GM18508 (cell line): ENCODE results near the gene DPH3.
A peak's percentile ranks its signal among the peaks of the same experiment; 100 is the strongest.
"Not testable (repeated sequence)": the region's sequence is repeated elsewhere in the genome, so short reads cannot be mapped to it uniquely, and the experiment has no call there.

Experiments
- ATAC-seq: cut with Tn5 transposase; IDR thresholded peaks from one replicate; pipeline ENCODE4 v1.9.1; 2021; ENCODE audit warnings: moderate number of reproducible peaks; ENCODE audit not compliant: insufficient read depth, unreplicated experiment

DPH3 gene

GRCh38 chr3:16264708-16265454, at the start of gene DPH3, which contains the start of gene OXNAD1:
Gene DPH3 (minus strand): TSS chr3:16264943. CDS start chr3:16264876, 67 bp downstream.
Gene OXNAD1 (plus strand): TSS chr3:16265212. CDS start chr3:16270953, 5,741 bp downstream.
- peak; percentile 94 for ATAC-seq

GRCh38 chr3:16313886-16314645, 49.3 kb upstream of the DPH3 start:
- ATAC-seq: no peak

DNA sequence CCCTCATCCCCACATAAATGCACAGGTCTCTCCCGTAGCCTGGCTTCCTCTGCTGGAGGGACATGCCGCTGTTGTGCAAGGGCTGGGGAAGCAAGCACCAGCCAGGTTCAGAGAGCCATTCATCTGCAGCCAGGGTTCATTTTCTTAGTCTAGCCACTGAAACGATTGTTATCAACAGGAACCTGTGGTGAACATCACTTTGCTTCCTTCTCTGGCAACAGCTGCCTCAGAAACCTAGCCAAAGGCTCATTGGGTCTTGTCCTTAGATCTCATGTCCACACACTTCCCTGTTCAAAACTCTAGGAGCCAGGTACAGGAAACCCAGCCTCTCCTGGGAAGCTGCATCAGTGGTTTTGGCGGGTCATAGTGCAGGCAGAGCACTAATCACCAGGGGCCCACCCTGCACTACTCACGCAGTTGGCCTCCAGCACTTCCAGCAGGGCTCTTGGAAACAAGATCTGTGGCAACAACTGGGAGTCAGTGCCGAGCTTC, 47.3 kb upstream of the DPH3 start:
- no peak for ATAC-seq

DNA sequence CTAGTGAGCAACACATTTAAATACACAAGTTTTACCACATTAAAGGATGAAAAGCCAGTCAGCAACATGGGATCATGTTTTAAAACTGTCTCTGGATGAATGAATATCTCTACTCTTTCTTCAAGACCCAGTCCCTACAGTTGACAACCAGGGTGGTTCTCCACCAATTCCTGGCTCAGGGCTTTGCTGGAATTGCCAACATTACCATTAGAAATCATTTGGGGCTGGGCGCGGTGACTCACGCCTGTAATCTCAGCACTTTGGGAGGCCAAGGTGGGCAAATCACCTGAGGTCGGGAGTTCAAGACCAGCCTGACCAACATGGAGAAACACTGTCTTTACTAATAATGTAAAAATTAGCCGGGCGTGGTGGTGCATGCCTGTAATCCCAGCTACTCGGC, 45.7 kb upstream of the DPH3 start:
- not testable (repeated sequence) for ATAC-seq

DNA sequence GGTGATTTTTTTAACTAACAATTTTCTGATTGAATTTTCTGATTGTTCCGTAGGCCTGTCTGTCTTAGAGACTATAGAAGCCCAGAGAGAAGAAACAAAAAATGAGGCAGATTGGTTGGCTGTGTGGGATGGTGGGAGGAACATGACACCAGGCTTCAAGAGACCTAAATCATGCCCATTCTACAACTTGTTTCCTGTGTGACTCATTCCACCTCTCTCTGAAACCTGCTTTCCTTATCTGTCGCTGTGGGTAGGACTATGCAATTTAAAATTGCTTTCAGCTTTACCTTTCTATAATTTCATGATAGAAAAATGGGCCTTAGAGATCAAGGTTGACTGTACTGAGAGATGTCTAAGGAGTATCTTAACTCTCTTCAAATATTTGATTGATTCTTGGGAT, 44.8 kb upstream of the DPH3 start:
- ATAC-seq: peak; percentile 81

- no peak for ATAC-seq
These were observed 44.0 kb upstream of the DPH3 start for GRCh38 chr3:16308727-16309126.

DNA sequence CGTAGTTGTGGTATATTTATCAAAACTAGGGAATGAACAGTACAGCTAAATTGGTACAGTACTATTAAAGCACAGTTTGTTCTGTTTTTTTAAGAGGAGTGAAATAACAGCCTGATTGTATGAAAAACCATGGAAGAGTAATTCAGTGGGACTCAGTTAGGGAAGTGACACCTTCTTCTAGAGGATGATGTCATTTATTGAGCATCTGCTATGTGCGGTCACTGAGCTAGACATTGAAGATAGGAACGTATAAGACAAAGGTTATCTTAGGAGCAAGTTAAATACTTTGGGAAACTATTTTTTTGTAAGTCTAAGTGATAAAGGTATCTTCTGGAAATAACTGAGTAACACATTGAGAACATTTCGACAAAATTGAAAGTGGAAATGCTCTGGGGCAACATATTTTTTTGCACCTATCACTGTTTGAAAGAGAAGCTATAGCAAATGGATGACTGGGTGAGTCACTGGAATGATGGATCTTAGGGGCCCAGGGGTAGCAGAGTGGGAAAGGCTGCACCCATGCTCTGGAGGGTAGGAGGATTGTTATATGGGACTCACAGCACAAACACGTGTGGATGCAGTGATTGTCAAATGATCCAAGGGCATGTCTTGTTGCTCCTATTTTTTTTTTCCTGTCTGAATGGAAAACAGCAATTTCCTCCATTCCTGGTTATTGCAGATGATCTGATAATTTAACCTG, 43.2 kb upstream of the DPH3 start:
- no peak for ATAC-seq

- ATAC-seq: no peak
These were observed 40.4 kb upstream of the DPH3 start for GRCh38 chr3:16305111-16305541.

- ATAC-seq: no peak
These were observed 39.6 kb upstream of the DPH3 start for GRCh38 chr3:16304061-16305010.

DNA sequence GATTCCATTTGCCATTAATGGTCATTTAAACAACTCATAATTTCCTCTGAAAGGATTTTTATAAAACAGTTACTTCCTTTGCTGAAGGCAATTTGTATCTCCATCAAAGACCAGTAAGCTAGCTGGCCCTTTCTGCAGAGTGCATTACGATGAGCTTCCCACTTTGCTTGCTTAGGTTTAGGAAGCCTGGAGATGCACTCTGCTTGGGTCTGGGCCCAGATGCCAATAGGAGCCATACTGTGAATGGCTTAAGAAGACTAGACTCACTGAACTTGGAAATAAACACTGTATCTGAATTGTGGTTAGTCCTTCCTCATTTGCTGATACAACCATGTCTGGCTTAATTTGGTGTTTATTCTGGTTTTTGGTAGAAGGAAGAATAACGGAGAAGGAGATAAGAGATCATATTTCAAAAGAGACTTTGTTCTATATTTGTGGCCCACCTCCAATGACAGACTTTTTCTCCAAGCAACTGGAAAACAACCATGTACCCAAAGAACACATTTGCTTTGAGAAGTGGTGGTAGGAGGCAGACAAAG, 38.4 kb upstream of the DPH3 start:
- ATAC-seq: no peak

DNA sequence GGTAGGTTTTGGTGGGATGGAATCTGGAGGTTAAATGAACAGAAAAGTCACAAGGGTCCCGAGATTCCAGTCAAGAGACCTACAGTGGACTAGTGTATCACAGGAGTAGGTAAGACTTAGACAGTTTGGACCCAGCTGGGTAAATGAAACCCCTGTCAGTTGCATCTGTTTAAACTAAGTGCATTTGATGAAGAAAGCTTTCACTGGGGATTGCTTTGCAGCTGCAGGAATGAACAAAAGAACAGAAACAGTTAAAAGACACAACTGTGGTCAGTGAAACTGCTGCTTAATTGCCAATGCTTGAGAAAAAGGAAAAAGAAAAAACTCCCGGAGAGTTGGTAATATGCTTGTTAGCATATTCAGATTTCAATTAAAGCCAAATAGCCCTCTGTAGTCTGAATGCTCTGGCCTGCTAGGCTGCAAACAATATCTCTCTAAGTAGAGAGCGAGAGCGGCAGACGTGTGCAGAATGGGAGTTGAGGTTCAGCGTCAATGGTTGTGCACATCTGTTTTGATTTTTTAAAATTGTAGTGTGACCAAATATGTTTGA, 37.4 kb upstream of the DPH3 start:
- no peak for ATAC-seq

GRCh38 chr3:16301507-16301906, 36.8 kb upstream of the DPH3 start:
- no peak for ATAC-seq

DNA sequence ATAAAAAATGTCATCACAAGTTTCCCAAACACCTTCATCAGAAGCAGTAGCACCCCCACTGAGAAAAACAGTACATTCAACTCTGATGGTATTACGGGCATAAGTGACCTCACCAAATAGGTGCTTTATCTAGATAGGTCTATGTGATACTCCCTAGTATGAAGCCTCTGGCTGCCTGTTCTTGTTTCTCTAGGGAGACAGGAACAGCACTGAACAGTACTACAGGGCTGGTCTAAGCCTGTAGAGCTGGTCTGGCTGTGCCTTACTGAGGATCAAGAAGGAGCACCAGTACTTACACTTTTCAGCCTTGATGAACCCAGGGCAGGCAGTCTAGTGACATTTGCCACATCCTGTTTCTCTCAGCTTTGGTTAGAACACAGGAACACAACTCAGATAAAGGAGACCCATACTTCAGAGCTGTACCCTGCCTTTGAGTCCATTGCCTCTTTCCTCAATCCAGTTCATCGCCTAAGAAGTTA, 36.2 kb upstream of the DPH3 start:
- no peak for ATAC-seq

GRCh38 chr3:16300307-16300706, 35.6 kb upstream of the DPH3 start:
- no peak for ATAC-seq

DNA sequence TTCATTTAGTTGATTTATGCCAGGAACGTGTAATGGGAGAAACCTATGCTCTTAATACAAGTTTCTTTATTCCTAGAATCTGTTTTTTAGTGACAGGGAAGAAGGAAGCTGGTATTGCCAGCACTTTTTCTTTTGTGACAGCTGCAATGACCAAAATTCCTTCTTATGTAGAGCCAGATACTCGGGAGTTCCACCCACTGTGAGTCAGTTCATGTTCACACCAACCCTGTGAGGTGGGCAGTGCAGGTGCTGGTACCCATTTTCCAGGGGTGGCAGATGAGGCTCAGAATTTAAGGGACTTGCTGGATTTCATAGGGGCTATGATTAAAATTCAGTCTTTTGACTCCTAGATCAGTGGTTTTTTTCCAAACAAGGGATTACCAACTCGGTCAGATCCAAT, 35.0 kb upstream of the DPH3 start:
- no peak for ATAC-seq

DNA sequence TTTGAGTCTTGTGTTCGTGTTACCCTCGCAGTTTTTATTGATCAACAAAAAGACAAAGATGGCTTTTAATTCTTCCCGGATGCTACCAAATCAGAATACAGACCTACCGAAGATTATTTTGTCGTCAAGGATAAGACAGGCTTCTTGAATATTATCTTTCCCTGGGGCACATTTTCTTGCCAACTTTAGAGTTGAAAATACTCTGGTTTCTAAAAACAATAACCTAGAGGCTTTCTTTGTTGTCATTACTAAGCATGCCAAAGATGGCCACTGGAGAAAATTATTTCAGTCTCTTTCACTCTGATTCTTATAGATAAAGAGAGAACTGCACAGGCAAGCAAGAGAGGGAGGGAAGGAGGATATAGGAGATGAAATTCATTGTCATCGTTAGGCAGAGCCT, 34.1 kb upstream of the DPH3 start:
- no peak for ATAC-seq

- no peak for ATAC-seq
These were observed 33.5 kb upstream of the DPH3 start for GRCh38 chr3:16297997-16298885.

- no peak for ATAC-seq
These were observed 30.7 kb upstream of the DPH3 start for GRCh38 chr3:16295298-16295890.
